K562 (cell line): ENCODE measurements around the gene PRR36. TPM values are rescaled to one million over a fixed set of nuclear protein-coding genes. Genes with fewer than 3 reads are reported as not detected.

Source experiments
- ATF1 ChIP-seq, 2 experiments: fragments of 450-650 bp in 1 of 2; IDR thresholded peaks; 2 replicates each; pipeline ENCODE4 v1.6.1; 2016; ENCODE audit warnings: missing compliant biosample characterization in 1 of 2, missing genetic modification characterization in 1 of 2
- ATF7 ChIP-seq: fragments of 450-650 bp; IDR thresholded peaks from 2 replicates; pipeline ENCODE4 v1.7.1; 2014; ENCODE audit warnings: mild to moderate bottlenecking, moderate library complexity
- CREM ChIP-seq: IDR thresholded peaks from 2 replicates; pipeline ENCODE4 v1.6.1; 2014; ENCODE audit warnings: antibody characterized with exemption, low read depth
- CXXC5 ChIP-seq: fragments of 250-450 bp; sonication (Bioruptor Pico); IDR thresholded peaks from 2 replicates; pipeline ENCODE4 v1.8.0; 2022; ENCODE audit warnings: inconsistent platforms, mild to moderate bottlenecking, moderate library complexity
- MYBL2 ChIP-seq, 2 experiments: fragments of 450-650 bp in 1 of 2; sonication (generic) in 1 of 2; formaldehyde crosslinking in 1 of 2; IDR thresholded peaks; 2 replicates each; pipeline versions ENCODE4 v1.6.1 to v1.8.1; 2017 to 2022; ENCODE audit warnings: borderline replicate concordance in 1 of 2, inconsistent platforms in 1 of 2, low read depth in 1 of 2, mild to moderate bottlenecking in 1 of 2, missing genetic modification reagents in 1 of 2, moderate library complexity in 1 of 2
- NELFE ChIP-seq: IDR thresholded peaks from 2 replicates; pipeline ENCODE4 v1.6.1; 2011; ENCODE audit warnings: mild to moderate bottlenecking; ENCODE audit not compliant: insufficient read depth, insufficient read length
- NFIC ChIP-seq: fragments of 450-650 bp; IDR thresholded peaks from 2 replicates; pipeline ENCODE4 v1.6.1; 2017; ENCODE audit warnings: mild to moderate bottlenecking, inconsistent platforms
- RB1 ChIP-seq: fragments of 450-650 bp; IDR thresholded peaks from 2 replicates; pipeline ENCODE4 v1.6.1; 2017; ENCODE audit warnings: low read depth, mild to moderate bottlenecking
- RBM14 ChIP-seq: fragments of 200-400 bp; formaldehyde crosslinking; IDR thresholded peaks from 2 replicates; pipeline ENCODE4 v1.6.1; 2018; ENCODE audit warnings: low read depth, mild to moderate bottlenecking, low read length, moderate library complexity, borderline replicate concordance; ENCODE audit not compliant: insufficient read depth
- RBM22 ChIP-seq: fragments of 200-400 bp; formaldehyde crosslinking; IDR thresholded peaks from 2 replicates; pipeline ENCODE4 v1.6.1; 2018; ENCODE audit warnings: low read length, low read depth; ENCODE audit not compliant: poor library complexity, severe bottlenecking
- TAF1 ChIP-seq: IDR thresholded peaks from 2 replicates; pipeline ENCODE4 v1.6.1; 2011; ENCODE audit warnings: mild to moderate bottlenecking, low read length, moderate library complexity; ENCODE audit not compliant: insufficient read depth, control insufficient read depth, severe bottlenecking; ENCODE audit errors: extremely low read depth
- TRIM28 ChIP-seq: fragments of 450-650 bp; IDR thresholded peaks from 2 replicates; pipeline ENCODE4 v1.6.1; 2017
- ZNF175 ChIP-seq: fragments of 200-800 bp; sonication (Bioruptor generic); IDR thresholded peaks from 2 replicates; pipeline ENCODE4 v1.6.1; 2016; ENCODE audit warnings: low read depth, mild to moderate bottlenecking, missing genetic modification characterization, missing compliant biosample characterization
- ZNF263 ChIP-seq: sonication (generic); formaldehyde crosslinking; IDR thresholded peaks from 2 replicates; pipeline ENCODE4 v1.8.0; 2022; ENCODE audit warnings: mild to moderate bottlenecking, missing genetic modification reagents, borderline replicate concordance
- ZNF668 ChIP-seq: fragments of 250-450 bp; sonication (Bioruptor Pico); IDR thresholded peaks from 2 replicates; pipeline ENCODE4 v1.8.0; 2022; ENCODE audit warnings: mild to moderate bottlenecking, inconsistent platforms
- polyA plus RNA-seq, 8 experiments: library from polyadenylated mRNA; depleted of rRNA in 4 of 8; stranded (reverse) in 5 of 8; unstranded in 3 of 8; fragments of >200 nt; fragmentation: Nextera tagmentation in 2 of 8; fragmentation: Illumina TruSeq in 1 of 8; extraction: Ambion mirVana in 2 of 8; extraction: Trizol in 1 of 8; gene quantifications; 2 replicates each; pipeline versions ENCODE4 v1.2.1 to v1.2.3, GENCODE V29; 2011 to 2014; ENCODE audit warnings: inconsistent platforms in 1 of 8, missing spikeins in 1 of 8
- total RNA-seq, 7 experiments: library from RNA; depleted of rRNA in 6 of 7; stranded (reverse); fragments of >200 nt in 6 of 7; fragmentation: Illumina TruSeq in 2 of 7; extraction: Trizol in 2 of 7; gene quantifications; 2 replicates each; pipeline versions ENCODE4 v1.2.1 to v1.2.3, GENCODE V29; 2011 to 2021; ENCODE audit warnings: low replicate concordance in 1 of 7
- TF ChIP-seq, protein P1 (sequence below): fragments of 450-650 bp; IDR thresholded peaks from 2 replicates; pipeline ENCODE4 v1.6.1; 2014; ENCODE audit warnings: low read depth, mild to moderate bottlenecking, moderate library complexity, borderline replicate concordance
- TF ChIP-seq, protein P2 (sequence below): IDR thresholded peaks from 2 replicates; pipeline ENCODE4 v1.6.1; 2011; ENCODE audit not compliant: insufficient read length; ENCODE audit errors: extremely low read depth
- TF ChIP-seq, protein P3 (sequence below), 2 experiments: fragments of 450-650 bp; conservative IDR thresholded peaks; 2 replicates each; pipeline ENCODE4 v1.6.1; 2017; ENCODE audit warnings: mild to moderate bottlenecking in 2 of 2, moderate library complexity in 2 of 2
- TF ChIP-seq, protein P4 (sequence below): sonication (generic); formaldehyde crosslinking; IDR thresholded peaks from 2 replicates; pipeline ENCODE4 v1.8.0; 2022; ENCODE audit warnings: missing genetic modification reagents, mild to moderate bottlenecking, borderline replicate concordance
- TF ChIP-seq, protein P5 (sequence below): fragments of 200-800 bp; sonication (Bioruptor generic); IDR thresholded peaks from 2 replicates; pipeline ENCODE4 v1.6.1; 2017; ENCODE audit warnings: missing genetic modification characterization, missing compliant biosample characterization

PRR36 gene
- total and polyA plus RNA-seq, 9 of the 15 experiments (the other 6 are each of a cell fraction or from before 2014, with no cell fraction given) = 0.05 to 0.42 (median 0.06) TPM; not detected in 6

DNA sequence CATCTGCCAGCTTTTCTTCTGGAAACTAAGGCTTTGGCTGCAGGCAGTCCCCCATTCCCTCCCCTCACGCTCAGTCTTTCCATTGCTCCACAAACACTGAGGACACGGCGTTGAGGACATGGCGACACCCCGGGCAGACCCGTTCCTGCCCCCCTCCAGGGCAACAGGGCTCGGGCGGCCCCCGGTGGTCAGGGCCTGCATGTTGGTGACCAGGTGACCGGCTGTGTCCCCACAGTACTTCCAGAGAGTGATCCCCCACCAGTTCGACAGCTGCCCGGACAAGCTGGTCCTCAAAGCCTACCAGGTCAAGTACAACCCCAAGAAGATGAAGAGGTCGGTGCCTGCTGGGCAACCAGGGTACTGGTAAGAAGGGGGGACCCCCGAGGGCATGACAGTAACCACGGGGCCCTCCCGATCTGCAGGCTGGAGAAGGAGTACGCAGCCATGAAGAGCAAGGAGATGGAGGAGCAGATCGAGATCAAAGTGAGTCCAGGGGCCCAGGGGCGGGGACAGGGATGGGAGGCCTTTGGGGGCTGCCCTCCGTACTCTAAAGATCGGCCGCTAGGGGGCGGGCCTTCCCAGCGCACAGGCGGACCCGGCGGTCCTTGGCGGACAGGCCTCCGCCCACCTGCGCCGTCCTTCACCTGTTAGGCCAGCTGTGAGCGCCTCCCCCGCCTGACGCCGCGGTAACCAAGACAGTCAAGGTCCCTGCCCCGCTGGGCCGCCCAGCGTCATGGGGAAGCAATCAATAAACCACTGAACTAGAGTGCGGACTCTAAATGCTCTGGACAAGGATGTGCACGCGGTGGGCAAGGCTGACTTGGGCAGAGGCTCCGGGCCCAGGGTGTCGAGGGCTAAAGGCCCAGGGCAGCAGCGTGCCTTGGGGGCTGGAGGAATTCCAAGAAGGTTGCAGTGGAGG, 21.1 kb downstream of the PRR36 start (continued):
- TF ChIP-seq TAF1 (no peak), ZNF175 (CRISPR knock-in tag) (no peak), ZNF668 (CRISPR knock-in tag) (no peak), ATF7 (peak; percentile 45; the same call in 1 of the 2 replicates), RB1 (peak; percentile 84), NFIC (no peak), CXXC5 (CRISPR knock-in tag) (peak; percentile 70), RBM14 (no peak), ZNF263 (CRISPR knock-in tag) (peak; percentile 55; the same call in 1 of the 2 replicates), NELFE (no peak), CREM (peak; percentile 71), RBM22 (no peak), ATF1 (CRISPR knock-in tag; IDR thresholded peaks at IDR 0.05) (no peak), ATF1 (tag; IDR thresholded peaks at IDR 0.05) (peak; percentile 17; the same call in 1 of the 2 replicates), TRIM28 (no peak), MYBL2 (IDR thresholded peaks at IDR 0.05; ENCODE audit: low read depth) (no peak), MYBL2 (CRISPR knock-in tag; IDR thresholded peaks at IDR 0.05; ENCODE audit: borderline replicate concordance) (no peak)
- TF ChIP-seq, protein P1, sequence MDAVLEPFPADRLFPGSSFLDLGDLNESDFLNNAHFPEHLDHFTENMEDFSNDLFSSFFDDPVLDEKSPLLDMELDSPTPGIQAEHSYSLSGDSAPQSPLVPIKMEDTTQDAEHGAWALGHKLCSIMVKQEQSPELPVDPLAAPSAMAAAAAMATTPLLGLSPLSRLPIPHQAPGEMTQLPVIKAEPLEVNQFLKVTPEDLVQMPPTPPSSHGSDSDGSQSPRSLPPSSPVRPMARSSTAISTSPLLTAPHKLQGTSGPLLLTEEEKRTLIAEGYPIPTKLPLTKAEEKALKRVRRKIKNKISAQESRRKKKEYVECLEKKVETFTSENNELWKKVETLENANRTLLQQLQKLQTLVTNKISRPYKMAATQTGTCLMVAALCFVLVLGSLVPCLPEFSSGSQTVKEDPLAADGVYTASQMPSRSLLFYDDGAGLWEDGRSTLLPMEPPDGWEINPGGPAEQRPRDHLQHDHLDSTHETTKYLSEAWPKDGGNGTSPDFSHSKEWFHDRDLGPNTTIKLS = no peak
- TF ChIP-seq, protein P2, sequence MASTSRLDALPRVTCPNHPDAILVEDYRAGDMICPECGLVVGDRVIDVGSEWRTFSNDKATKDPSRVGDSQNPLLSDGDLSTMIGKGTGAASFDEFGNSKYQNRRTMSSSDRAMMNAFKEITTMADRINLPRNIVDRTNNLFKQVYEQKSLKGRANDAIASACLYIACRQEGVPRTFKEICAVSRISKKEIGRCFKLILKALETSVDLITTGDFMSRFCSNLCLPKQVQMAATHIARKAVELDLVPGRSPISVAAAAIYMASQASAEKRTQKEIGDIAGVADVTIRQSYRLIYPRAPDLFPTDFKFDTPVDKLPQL = no peak
- TF ChIP-seq, protein P3, sequence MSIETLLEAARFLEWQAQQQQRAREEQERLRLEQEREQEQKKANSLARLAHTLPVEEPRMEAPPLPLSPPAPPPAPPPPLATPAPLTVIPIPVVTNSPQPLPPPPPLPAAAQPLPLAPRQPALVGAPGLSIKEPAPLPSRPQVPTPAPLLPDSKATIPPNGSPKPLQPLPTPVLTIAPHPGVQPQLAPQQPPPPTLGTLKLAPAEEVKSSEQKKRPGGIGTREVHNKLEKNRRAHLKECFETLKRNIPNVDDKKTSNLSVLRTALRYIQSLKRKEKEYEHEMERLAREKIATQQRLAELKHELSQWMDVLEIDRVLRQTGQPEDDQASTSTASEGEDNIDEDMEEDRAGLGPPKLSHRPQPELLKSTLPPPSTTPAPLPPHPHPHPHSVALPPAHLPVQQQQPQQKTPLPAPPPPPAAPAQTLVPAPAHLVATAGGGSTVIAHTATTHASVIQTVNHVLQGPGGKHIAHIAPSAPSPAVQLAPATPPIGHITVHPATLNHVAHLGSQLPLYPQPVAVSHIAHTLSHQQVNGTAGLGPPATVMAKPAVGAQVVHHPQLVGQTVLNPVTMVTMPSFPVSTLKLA (conservative IDR thresholded peaks at IDR 0.05) = peak in 1 of 2 experiments; percentile 63; a peak in 2 of 4 replicates
- TF ChIP-seq, protein P4, sequence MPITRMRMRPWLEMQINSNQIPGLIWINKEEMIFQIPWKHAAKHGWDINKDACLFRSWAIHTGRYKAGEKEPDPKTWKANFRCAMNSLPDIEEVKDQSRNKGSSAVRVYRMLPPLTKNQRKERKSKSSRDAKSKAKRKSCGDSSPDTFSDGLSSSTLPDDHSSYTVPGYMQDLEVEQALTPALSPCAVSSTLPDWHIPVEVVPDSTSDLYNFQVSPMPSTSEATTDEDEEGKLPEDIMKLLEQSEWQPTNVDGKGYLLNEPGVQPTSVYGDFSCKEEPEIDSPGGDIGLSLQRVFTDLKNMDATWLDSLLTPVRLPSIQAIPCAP (CRISPR knock-in tag) = no peak
- TF ChIP-seq, protein P5, sequence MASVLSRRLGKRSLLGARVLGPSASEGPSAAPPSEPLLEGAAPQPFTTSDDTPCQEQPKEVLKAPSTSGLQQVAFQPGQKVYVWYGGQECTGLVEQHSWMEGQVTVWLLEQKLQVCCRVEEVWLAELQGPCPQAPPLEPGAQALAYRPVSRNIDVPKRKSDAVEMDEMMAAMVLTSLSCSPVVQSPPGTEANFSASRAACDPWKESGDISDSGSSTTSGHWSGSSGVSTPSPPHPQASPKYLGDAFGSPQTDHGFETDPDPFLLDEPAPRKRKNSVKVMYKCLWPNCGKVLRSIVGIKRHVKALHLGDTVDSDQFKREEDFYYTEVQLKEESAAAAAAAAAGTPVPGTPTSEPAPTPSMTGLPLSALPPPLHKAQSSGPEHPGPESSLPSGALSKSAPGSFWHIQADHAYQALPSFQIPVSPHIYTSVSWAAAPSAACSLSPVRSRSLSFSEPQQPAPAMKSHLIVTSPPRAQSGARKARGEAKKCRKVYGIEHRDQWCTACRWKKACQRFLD (CRISPR knock-in tag) = no peak
